IPS-11a (cell line): Measurements from ENCODE around the gene LDLRAP1.
"Not testable (repeated sequence)": the region's sequence is repeated elsewhere in the genome, so short reads cannot be mapped to it uniquely, and the experiment has no call there.

Experiments used
- H3K4me3 ChIP-seq: one replicate; pipeline ENCODE4 v1.5.1; 2013; ENCODE audit warnings: low read depth, low read length, control low read depth

Gene LDLRAP1

GRCh38 chr1:25599969-25600610 is 56.7 kb downstream of the LDLRAP1 start:
- H3K4me3 ChIP-seq: no peak overlapping the region

- not testable (repeated sequence) for H3K4me3 ChIP-seq
These were observed 57.7 kb downstream of the LDLRAP1 start for GRCh38 chr1:25600971-25601699.

DNA sequence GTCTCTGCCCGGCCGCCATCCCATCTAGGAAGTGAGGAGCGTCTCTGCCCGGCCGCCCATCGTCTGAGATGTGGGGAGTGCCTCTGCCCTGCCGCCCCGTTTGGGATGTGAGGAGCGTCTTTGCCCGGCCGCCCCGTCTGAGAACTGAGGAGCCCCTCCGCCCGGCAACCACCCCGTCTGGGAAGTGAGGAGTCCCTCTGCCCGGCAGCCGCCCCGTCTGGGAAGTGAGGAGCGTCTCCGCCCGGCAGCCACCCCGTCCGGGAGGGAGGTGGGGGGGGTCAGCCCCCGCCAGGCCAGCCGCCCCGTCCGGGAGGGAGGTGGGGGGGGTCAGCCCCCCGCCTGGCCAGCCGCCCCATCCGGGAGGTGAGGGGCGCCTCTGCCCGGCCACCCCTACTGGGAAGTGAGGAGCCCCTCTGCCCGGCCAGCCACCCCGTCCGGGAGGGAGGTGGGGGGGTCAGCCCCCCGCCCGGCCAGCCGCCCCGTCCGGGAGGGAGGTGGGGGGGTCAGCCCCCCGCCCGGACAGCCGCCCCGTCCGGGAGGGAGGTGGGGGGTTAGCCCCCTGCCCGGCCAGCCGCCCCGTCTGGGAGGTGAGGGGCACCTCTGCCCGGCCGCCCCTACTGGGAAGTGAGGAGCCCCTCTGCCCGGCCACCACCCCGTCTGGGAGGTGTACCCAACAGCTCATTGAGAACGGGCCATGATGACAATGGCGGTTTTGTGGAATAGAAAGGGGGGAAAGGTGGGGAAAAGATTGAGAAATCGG is 60.6 kb downstream of the LDLRAP1 start:
- not testable (repeated sequence) for H3K4me3 ChIP-seq

GRCh38 chr1:25607123-25607522 is 63.7 kb downstream of the LDLRAP1 start:
- H3K4me3 ChIP-seq: no peak overlapping the region

- H3K4me3 ChIP-seq: no peak overlapping the region
These were observed 65.2 kb downstream of the LDLRAP1 start for GRCh38 chr1:25608488-25609178.

GRCh38 chr1:25609921-25610320 is 66.5 kb downstream of the LDLRAP1 start:
- no peak overlapping the region for H3K4me3 ChIP-seq

GRCh38 chr1:25610822-25611630 is 67.6 kb downstream of the LDLRAP1 start:
- H3K4me3 ChIP-seq: no peak overlapping the region

DNA sequence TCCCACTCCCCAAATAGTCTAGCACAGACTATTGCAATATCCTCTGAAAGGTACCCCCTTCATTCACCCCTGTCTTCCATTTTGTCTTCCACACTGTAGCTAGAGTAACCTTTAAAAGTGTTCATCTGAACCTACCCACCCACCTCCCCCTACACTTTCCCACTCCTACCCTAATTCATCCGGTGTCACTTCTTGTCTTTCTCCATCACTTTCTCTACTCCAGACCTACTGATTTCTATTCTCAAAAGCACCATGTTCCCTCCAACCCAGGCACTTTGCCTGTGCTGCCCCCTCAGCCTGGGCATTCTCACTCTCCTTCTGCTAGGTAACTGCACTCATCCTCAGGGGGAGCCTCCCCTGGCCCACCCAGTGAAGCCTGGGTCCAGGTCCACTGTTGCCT is 68.4 kb downstream of the LDLRAP1 start:
- no peak overlapping the region for H3K4me3 ChIP-seq

GRCh38 chr1:25612421-25612820 is 69.0 kb downstream of the LDLRAP1 start:
- no peak overlapping the region for H3K4me3 ChIP-seq

- no peak overlapping the region for H3K4me3 ChIP-seq
These were observed 69.7 kb downstream of the LDLRAP1 start for GRCh38 chr1:25613091-25613490.

DNA sequence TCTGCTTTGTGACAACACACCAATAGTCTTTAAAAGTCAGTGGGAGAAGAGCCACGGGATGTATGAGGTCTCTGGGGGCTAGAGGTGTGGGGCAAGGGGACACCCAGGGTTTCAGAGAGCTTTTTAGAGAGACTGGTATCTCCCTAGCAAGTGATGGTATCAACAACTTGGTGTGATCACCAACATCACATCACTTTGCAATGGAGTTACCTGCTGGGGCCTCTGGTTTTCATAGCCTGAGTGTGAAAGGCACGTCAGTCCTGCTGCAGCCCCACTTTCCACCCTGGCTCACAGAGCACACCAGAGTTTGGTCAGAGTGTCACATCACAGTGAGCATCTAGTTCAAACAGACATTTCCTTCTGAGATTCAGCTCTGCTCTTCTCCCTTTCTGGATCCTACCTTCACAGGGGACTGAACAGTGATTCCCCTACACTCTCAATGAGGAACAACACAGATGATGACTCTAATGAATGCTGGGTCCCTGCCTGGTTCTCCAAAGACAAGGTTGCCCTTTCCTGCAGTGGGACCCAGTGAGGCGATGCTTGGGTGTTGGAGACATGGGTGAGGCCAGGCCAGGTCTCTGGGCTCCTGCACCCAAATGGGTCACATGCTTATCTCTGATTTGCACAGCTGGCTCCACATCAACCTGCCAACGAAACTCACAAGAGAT is 71.2 kb downstream of the LDLRAP1 start:
- H3K4me3 ChIP-seq: no peak overlapping the region

GRCh38 chr1:25615172-25615541 is 71.8 kb downstream of the LDLRAP1 start:
- H3K4me3 ChIP-seq: no peak overlapping the region

- peak overlapping the region; percentile 45 for H3K4me3 ChIP-seq
These were observed 72.2 kb downstream of the LDLRAP1 start for GRCh38 chr1:25615563-25616094.

DNA sequence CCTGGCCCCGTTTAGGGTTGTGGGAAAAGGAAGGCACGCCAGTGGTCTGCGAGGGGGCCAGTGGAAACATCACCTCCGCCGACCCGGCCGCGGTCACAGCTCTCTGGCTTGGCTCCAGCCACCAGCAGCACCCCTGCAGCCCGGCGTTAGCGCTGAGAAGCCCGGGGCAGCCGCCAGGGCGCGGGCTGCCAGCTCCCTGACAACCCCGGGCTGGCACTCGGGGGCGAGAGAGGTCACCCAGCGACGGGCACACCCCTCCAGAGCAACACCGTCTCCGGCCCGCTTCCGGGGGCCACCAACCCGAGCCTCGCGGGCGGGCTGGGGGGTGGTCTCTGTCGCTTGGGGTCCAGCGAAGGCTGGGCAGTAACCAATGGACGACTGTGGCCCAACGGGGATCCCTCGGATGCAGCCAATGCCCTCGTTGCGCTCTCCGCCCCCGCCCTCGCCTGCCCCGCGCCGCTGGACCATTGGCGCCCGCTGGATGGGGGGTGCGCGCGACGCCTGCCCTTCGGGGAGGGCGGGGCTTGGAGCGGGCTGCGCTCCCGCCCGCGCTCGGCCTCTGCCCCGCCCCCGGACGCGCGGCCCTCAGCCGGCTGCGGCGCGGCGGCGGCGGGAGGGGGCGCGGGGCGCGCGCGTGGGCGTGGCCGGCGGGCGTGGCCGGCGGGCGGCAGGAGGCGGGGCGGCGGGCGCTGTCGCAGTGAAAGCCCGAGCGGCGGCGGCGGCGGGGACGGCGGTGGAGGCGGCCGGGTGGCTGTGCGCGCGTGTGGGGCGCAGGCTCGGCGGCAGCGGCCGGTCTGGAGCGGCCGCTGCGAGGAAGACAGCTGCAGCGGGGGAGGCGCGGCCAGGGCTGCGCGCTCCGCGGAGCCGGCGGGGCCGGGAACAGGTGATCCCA is 72.9 kb downstream of the LDLRAP1 start, which contains the start of gene MAN1C1:
Gene MAN1C1 (plus strand): TSS at position 697 of the 892 bp plus-strand sequence. CDS start 1,007 bp downstream, outside the sequence.
- H3K4me3 ChIP-seq: peak within 1 kb of the TSS; percentile 49

DNA sequence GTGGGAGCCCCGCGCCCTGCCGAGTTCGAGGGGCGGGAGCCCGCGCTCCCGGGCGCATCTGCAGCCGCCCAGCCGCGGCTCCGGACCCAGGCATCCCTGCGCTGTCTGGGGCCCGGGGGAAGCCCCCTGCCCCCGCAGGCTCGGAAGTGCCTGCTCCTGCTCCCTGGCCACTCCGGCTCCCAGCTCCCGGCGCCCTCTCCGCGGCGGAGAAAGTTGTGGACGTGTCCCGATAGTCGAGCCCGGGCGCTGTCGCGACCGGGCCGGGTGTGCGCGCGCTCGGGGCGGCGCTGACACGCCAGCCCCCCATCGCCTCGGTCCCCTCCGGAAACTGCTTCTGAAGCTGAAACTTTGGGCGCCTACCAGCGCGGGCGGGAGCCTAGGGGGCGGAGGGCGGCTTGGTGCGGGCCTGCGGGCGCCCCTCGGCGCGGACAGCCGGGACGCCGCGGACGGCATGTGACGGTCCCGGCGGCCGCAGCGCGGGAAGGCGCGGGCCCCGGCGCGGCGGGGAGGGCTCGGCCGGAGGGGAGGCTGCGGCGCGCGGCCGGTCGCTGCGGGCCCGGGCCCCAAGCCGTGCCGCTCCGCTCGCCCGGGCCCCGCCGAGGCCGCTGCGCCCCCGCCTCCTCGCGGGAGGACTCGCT is 73.7 kb downstream of the LDLRAP1 start:
- peak overlapping the region; percentile 49 for H3K4me3 ChIP-seq

GRCh38 chr1:25617625-25618432 is 74.4 kb downstream of the LDLRAP1 start:
- H3K4me3 ChIP-seq: peak overlapping the region; percentile 30

DNA sequence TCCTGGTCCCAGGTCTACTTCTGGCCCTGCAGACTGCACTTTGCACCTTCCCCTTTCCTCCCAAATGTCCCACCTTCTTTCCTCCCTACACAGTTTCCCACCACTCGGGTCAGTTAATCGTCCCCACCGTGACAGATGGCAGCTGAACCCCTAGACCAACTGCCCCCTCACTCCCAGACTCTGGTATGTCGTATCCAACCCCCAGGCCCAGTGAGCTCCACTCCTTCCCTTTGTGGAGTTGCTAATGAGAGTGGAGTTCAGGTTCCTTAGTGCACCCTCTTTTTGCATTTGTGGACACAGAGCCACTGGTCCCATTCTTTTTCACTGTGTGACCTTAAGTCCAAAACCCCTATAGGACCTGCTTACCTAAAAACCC is 75.0 kb downstream of the LDLRAP1 start:
- H3K4me3 ChIP-seq: peak overlapping the region; percentile 30
